H9 (cell line): ENCODE measurements around the gene SPATA19. TPM values are rescaled to one million over a fixed set of nuclear protein-coding genes. Genes with fewer than 3 reads are reported as not detected.

Experiments used
- DNase-seq: peaks from one replicate; pipeline ENCODE4 v3.0.0-alpha.2; 2017
- H2AFZ ChIP-seq: one replicate; pipeline ENCODE4 v1.6.1; 2013; ENCODE audit warnings: mild to moderate bottlenecking, low read length, control low read depth, moderate library complexity
- H2AK5ac ChIP-seq: 2 replicates; pipeline ENCODE4 v1.6.1; 2013; ENCODE audit warnings: low read length, control low read depth, mixed read lengths; ENCODE audit not compliant: insufficient read length
- H2BK120ac ChIP-seq: one replicate; pipeline ENCODE4 v1.6.1; 2013; ENCODE audit warnings: low read depth, mild to moderate bottlenecking, low read length, control low read depth, inconsistent platforms; ENCODE audit not compliant: poor library complexity, severe bottlenecking
- H2BK12ac ChIP-seq: 2 replicates; pipeline ENCODE4 v1.6.1; 2013; ENCODE audit warnings: low read length, control low read depth, mixed read lengths, low read depth; ENCODE audit not compliant: insufficient read length
- H2BK15ac ChIP-seq: 2 replicates; pipeline ENCODE4 v1.6.1; 2013; ENCODE audit warnings: low read depth, low read length, control low read depth
- H2BK20ac ChIP-seq: one replicate; pipeline ENCODE4 v1.6.1; 2013; ENCODE audit warnings: low read depth, mild to moderate bottlenecking, low read length, control low read depth, inconsistent platforms; ENCODE audit not compliant: poor library complexity, severe bottlenecking
- H2BK5ac ChIP-seq: 2 replicates; pipeline ENCODE4 v1.6.1; 2013; ENCODE audit warnings: low read length, control low read depth, mixed read lengths; ENCODE audit not compliant: insufficient read length
- H3K14ac ChIP-seq: 2 replicates; pipeline ENCODE4 v1.6.1; 2013; ENCODE audit warnings: low read length, control low read depth; ENCODE audit not compliant: insufficient read depth
- H3K18ac ChIP-seq: 2 replicates; pipeline ENCODE4 v1.6.1; 2013; ENCODE audit warnings: low read depth, mild to moderate bottlenecking, mixed read lengths, low read length, control low read depth; ENCODE audit not compliant: insufficient read length
- H3K23ac ChIP-seq: 2 replicates; pipeline ENCODE4 v1.6.1; 2013; ENCODE audit warnings: low read length, control low read depth, mixed read lengths, low read depth; ENCODE audit not compliant: insufficient read length
- H3K23me2 ChIP-seq: 2 replicates; pipeline ENCODE4 v1.6.1; 2013; ENCODE audit warnings: low read depth, mild to moderate bottlenecking, mixed read lengths, low read length, control low read depth; ENCODE audit not compliant: insufficient read length, poor library complexity, severe bottlenecking
- H3K27ac ChIP-seq: 2 replicates; pipeline ENCODE4 v1.5.1; 2013; ENCODE audit warnings: low read length, control low read depth, mixed read lengths, low read depth; ENCODE audit not compliant: insufficient read length
- H3K27me3 ChIP-seq: 2 replicates; pipeline ENCODE4 v1.6.1; 2013; ENCODE audit warnings: low read length, control low read depth, inconsistent platforms; ENCODE audit not compliant: insufficient read depth
- H3K4ac ChIP-seq: 2 replicates; pipeline ENCODE4 v1.6.1; 2013; ENCODE audit warnings: low read depth, mild to moderate bottlenecking, control low read depth, inconsistent platforms, low read length, moderate library complexity
- H3K4me1 ChIP-seq: 2 replicates; pipeline ENCODE4 v1.6.1; 2013; ENCODE audit warnings: low read length, control low read depth, inconsistent platforms; ENCODE audit not compliant: insufficient read depth
- H3K4me2 ChIP-seq: 2 replicates; pipeline ENCODE4 v1.6.1; 2013; ENCODE audit warnings: low read length, control low read depth, mixed read lengths; ENCODE audit not compliant: insufficient read length, insufficient read depth
- H3K56ac ChIP-seq: 2 replicates; pipeline ENCODE4 v1.6.1; 2013; ENCODE audit warnings: low read depth, mild to moderate bottlenecking, mixed read lengths, low read length, control low read depth; ENCODE audit not compliant: insufficient read length
- H3K79me1 ChIP-seq: 2 replicates; pipeline ENCODE4 v1.6.1; 2013; ENCODE audit warnings: low read depth, mild to moderate bottlenecking, moderate library complexity, low read length, control low read depth, inconsistent platforms; ENCODE audit not compliant: insufficient read depth, poor library complexity, severe bottlenecking
- H3K79me2 ChIP-seq: 2 replicates; pipeline ENCODE4 v1.6.1; 2013; ENCODE audit warnings: low read length, control low read depth, inconsistent platforms; ENCODE audit not compliant: insufficient read depth
- H3K9ac ChIP-seq: 2 replicates; pipeline ENCODE4 v1.6.1; 2013; ENCODE audit warnings: low read length, control low read depth, mixed read lengths; ENCODE audit not compliant: insufficient read length; ENCODE audit errors: extremely low read depth
- H3K9me3 ChIP-seq: one replicate; pipeline ENCODE4 v1.6.1; 2013; ENCODE audit warnings: low read depth, low read length, inconsistent platforms; ENCODE audit not compliant: control insufficient read depth
- H3T11ph ChIP-seq: one replicate; pipeline ENCODE4 v1.6.1; 2013; ENCODE audit warnings: mild to moderate bottlenecking, low read length, control low read depth, inconsistent platforms
- H4K20me1 ChIP-seq: one replicate; pipeline ENCODE4 v1.6.1; 2013; ENCODE audit not compliant: control insufficient read depth, insufficient read length, insufficient read depth
- H4K5ac ChIP-seq: 2 replicates; pipeline ENCODE4 v1.6.1; 2013; ENCODE audit warnings: low read depth, mild to moderate bottlenecking, mixed read lengths, low read length, control low read depth; ENCODE audit not compliant: insufficient read length
- H4K8ac ChIP-seq: replicated peaks from 2 replicates; pipeline ENCODE4 v1.6.1; 2013; ENCODE audit warnings: low read length, control low read depth, mixed read lengths, low read depth; ENCODE audit not compliant: insufficient read length
- H4K91ac ChIP-seq: 2 replicates; pipeline ENCODE4 v1.6.1; 2013; ENCODE audit warnings: low read depth, mild to moderate bottlenecking, moderate library complexity, mixed read lengths, low read length, control low read depth; ENCODE audit not compliant: insufficient read length
- H3K27ac Mint-ChIP-seq, 3 experiments: 2 replicates in 2 of 3; 3 replicates in 1 of 3; pipeline ENCODE4 v1.8.0; 2020 to 2021; ENCODE audit warnings: mixed read lengths in 3 of 3, mild to moderate bottlenecking in 1 of 3, moderate library complexity in 1 of 3
- H3K27me3 Mint-ChIP-seq: 2 replicates; pipeline ENCODE4 v1.8.0; 2021; ENCODE audit warnings: low read depth, mild to moderate bottlenecking, moderate library complexity, mixed read lengths
- H3K36me3 Mint-ChIP-seq, 3 experiments: 2 replicates in 2 of 3; 3 replicates in 1 of 3; pipeline ENCODE4 v1.8.0; 2020 to 2021; ENCODE audit warnings: low read depth in 3 of 3, mixed read lengths in 3 of 3; ENCODE audit not compliant: insufficient read depth in 1 of 3
- H3K4me1 Mint-ChIP-seq, 2 experiments: 2 replicates each; pipeline ENCODE4 v1.8.0; 2020; ENCODE audit warnings: mixed read lengths in 2 of 2
- H3K4me3 Mint-ChIP-seq, 2 experiments: 2 replicates in 1 of 2; 3 replicates in 1 of 2; pipeline ENCODE4 v1.8.0; 2020 to 2021; ENCODE audit warnings: mild to moderate bottlenecking in 2 of 2, mixed read lengths in 2 of 2, moderate library complexity in 1 of 2
- H3K9me3 Mint-ChIP-seq, 2 experiments: 2 replicates in 1 of 2; 3 replicates in 1 of 2; pipeline ENCODE4 v1.8.0; 2020; ENCODE audit warnings: mild to moderate bottlenecking in 2 of 2, mixed read lengths in 2 of 2, moderate library complexity in 1 of 2
- WGBS: extraction: QIAGEN DNeasy Blood & Tissue Kit; methylation state at CpG from one replicate; pipeline ENCODE4 v1.1.7; 2013; ENCODE audit warnings: missing lambda C conversion rate, low lambda C conversion rate, mixed read lengths; ENCODE audit not compliant: insufficient read length; ENCODE audit errors: extremely low coverage; 5-methylcytosine and 5-hydroxymethylcytosine counted together
- total RNA-seq: library from RNA; stranded (reverse); gene quantifications from 2 replicates; pipeline ENCODE4 v1.2.1, GENCODE V29; 2021
- TF ChIP-seq, protein P1 (sequence below): fragments of 200-600 bp; sonication (generic); conservative IDR thresholded peaks from 3 replicates; pipeline ENCODE4 v1.8.0; 2021; ENCODE audit warnings: antibody characterized with exemption, mild to moderate bottlenecking

Gene SPATA19
- total RNA-seq, 1 experiment from 2014 or later = not detected

DNA sequence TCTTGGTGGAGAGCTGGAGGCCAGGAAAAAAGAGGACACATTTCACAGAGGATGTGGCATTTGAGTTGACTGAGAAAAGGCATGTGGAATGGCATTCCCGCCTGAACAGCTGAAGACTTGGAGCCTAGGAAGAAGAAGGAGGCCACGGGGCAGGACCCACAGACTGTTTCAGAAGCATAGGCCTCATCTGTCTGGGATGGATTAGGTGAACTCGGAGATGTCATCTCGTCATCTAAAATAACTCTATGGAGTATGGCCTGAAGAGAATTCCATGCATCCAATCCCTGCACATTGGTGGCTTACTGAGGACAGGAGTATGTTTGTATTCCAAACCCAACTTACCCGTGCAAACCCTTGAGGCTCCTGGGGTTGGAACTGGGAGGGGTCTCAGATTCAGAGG, 16.4 kb downstream of the SPATA19 start:
- Histone ChIP-seq H3K4ac (no peak overlapping the region), H3K4me2 (no peak overlapping the region), H2BK120ac (no peak overlapping the region), H3K79me2 (no peaks in the 10 kb centered on the region), H4K20me1 (no peaks in the 10 kb centered on the region), H4K5ac (no peak overlapping the region), H3K23me2 (no peaks in the 10 kb centered on the region), H3K56ac (no peak overlapping the region), H3K27me3 (no peaks in the 10 kb centered on the region), H2BK12ac (no peak overlapping the region), H3K18ac (no peak overlapping the region), H2BK20ac (no peak overlapping the region), H3K9ac (no peak overlapping the region), H3K79me1 (no peaks in the 10 kb centered on the region), H3K27ac (no peak overlapping the region), H4K91ac (no peak overlapping the region), H4K8ac (no peak overlapping the region), H3K9me3 (no peaks in the 10 kb centered on the region), H3K14ac (no peak overlapping the region), H2BK15ac (no peak overlapping the region), H2AK5ac (no peak overlapping the region), H3K23ac (no peak overlapping the region), H3T11ph (no peak overlapping the region), H3K4me1 (no peaks in the 10 kb centered on the region), H2AFZ (no peak overlapping the region), H2BK5ac (no peak overlapping the region)
- no CpG with 5 or more reads among the region's 5 CpGs for WGBS
- peaks cover 8% of the 10 kb centered on the region for H3K27me3 Mint-ChIP-seq
- DNase-seq = no peak
- H3K4me1 Mint-ChIP-seq = peaks cover 0 to 6% of the 10 kb centered on the region in 2 experiments; a peak in 1 of 4 replicates
- H3K9me3 Mint-ChIP-seq = peaks cover 6 to 8% of the 10 kb centered on the region in 2 experiments
- TF ChIP-seq, protein P1, sequence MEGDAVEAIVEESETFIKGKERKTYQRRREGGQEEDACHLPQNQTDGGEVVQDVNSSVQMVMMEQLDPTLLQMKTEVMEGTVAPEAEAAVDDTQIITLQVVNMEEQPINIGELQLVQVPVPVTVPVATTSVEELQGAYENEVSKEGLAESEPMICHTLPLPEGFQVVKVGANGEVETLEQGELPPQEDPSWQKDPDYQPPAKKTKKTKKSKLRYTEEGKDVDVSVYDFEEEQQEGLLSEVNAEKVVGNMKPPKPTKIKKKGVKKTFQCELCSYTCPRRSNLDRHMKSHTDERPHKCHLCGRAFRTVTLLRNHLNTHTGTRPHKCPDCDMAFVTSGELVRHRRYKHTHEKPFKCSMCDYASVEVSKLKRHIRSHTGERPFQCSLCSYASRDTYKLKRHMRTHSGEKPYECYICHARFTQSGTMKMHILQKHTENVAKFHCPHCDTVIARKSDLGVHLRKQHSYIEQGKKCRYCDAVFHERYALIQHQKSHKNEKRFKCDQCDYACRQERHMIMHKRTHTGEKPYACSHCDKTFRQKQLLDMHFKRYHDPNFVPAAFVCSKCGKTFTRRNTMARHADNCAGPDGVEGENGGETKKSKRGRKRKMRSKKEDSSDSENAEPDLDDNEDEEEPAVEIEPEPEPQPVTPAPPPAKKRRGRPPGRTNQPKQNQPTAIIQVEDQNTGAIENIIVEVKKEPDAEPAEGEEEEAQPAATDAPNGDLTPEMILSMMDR = no peak
- H3K4me3 Mint-ChIP-seq = no peak overlapping the region
- no peak overlapping the region for H3K27ac Mint-ChIP-seq
- H3K36me3 Mint-ChIP-seq = peaks cover 0 to 7% (median 0%) of the 10 kb centered on the region in 3 experiments; a peak in 4 of 7 replicates
